Forelimb muscle (tissue), 1 donor: ENCODE results near the gene ITPKB. TPM values are rescaled to one million over a fixed set of nuclear protein-coding genes. Genes with fewer than 3 reads are reported as not detected.
"Not testable (repeated sequence)": the region's sequence is repeated elsewhere in the genome, so short reads cannot be mapped to it uniquely, and the experiment has no call there.

Experiments used
- DNase-seq: peaks from one replicate; pipeline ENCODE4 v3.0.0-alpha.2; 2013; ENCODE audit warnings: low read depth
- polyA plus RNA-seq: library from polyadenylated mRNA; unstranded; fragments of 120-200 nt; gene quantifications from one replicate; pipeline ENCODE4 v1.2.1, GENCODE V29; 2013; ENCODE audit not compliant: insufficient read length

ITPKB gene
- polyA plus RNA-seq, 1 donor, result 18.9 TPM

DNA sequence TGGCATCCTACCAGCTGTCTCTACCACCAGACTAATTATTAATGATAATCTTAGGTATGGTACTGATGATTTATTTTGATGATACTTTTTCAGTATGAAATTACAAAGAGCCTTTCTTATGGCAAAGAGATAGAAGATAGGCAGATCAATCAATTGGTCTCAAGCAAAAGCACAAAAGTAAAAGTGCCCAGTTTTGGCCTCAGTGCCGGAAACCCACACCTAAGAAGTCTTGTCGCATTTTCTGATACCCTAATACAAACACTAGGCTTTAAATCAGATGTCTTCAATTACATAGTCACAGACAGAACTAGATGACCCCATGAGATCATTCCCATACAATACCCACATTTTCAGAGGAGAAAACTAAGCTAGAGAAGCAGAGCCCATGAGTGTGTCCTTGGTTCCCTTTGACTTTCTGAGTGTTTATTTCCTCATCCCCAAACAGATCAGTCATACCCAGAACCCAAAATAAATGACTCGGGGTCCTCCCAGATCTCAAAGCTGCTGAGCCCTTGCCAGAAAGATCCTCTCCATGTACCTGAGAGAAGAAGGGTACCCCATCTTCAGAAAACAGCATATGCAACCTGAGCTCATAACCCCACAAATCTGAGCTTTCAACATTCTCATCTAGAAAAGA, 7.7 kb downstream of the ITPKB start:
- no peak for DNase-seq

DNA sequence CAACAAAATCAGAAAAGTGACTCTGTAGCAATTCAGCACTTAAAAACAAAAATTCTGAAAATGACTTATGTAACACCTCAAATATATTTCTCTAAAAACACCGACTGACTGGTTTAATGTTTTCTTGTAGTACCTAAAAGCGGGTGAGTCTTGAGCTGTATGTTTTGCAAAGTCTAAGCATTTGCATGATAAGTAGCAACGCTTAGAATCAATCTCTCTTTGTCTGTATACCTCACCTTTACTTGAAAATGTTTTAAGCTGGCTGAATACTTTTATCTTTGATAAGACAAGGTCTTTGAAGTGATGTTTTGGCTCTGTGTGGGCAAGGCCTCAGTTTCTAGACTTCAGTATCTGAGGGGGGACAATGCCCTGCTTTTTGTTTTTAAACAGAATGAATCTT, 8.2 kb downstream of the ITPKB start:
- DNase-seq, result no peak

DNA sequence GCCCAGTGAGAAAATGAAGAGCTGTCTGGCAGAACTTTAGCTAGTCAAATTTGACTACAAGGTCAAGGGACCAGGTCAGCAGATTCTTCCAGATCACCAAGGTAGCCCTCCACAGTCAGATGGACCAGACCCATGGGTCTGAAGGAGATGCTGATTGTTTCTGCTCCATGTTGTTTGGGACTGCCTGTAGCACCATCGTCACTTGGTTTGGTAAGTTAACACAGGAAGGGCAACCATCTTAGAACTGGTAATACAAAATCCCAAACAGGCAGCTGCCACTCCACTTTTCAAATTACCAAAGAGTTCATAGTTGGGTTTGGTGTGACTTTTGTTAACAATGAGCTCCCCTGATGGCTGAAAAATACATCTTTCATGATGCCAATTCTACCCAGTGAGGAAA, 9.0 kb downstream of the ITPKB start:
- no peak for DNase-seq

DNA sequence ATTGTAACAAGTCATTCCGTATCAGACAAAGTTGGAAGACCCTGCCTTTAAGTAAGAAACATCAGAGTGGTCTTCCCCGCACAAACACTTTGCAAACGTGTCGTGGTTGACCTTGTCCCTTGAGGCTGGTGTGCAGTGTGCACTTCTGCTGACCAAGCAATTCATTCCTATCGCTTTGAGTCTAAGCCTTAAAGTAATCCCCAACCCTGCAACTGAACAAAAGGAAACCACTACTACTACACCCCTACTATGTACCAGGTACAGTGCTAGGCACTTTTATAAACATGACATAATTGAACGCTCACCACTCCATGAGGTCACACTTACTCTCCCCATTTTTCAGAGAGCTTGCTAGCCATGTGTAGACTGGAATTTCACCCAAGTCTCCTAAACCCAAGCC, 10.6 kb downstream of the ITPKB start:
- DNase-seq, result no peak

DNA sequence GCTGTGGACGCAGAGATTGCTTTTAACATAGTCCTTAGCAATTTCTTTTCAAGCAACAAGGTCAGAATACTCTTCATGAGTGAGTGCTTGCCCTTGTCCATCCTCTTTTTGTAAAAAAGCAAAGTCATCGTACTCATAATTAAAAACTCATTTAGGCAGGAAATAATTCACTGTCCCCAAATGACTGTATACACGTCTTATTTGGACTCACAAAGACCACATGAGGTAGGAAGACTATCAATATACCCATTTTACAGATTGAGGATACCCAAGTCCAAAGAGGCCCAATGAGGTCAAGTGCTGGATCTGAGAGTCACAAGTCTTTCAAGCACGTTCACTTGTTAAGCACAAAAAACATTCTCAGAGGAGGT, 13.2 kb downstream of the ITPKB start:
- DNase-seq, result no peak

DNA sequence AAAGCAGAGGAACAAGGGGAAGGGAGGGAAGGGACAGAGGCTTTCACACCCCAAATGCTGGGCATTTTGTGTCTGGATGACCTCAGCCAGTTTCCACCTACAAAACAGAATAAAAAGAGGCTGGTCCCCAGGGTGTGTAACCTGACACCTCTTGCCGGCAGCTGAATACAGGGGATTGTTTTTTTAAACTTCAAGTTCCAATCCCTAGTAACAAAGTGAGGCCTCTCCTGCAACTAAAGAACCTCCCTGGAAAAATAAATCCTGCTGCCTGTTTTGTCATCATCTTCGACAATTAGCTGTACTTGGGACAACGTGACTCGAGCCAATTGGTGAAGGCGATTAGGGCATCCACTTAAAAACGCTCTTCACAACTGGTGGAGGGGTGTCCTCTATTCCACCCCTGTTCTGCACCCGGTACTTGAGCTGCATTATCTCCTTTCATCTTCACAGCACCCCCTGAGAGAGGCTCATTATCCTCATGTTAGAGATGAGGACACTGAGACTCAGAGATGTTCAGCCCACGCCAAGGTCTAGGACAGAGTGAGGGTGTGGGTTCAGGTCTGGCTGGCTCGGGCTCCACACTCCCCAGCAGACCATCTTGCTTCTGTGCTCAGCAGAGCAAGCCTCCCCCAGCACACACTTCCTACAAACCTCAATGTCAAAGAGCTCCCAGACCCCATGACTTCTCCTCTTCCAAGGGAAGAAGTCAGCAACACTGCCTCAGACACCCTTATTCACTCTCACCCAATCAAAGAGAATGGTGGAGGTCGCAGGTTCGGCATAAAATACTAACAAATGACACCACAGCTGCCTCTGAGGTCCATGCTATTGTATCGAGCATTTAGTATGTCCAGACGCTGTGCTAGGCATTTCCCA, 15.2 kb downstream of the ITPKB start:
- DNase-seq, result no peak

DNA sequence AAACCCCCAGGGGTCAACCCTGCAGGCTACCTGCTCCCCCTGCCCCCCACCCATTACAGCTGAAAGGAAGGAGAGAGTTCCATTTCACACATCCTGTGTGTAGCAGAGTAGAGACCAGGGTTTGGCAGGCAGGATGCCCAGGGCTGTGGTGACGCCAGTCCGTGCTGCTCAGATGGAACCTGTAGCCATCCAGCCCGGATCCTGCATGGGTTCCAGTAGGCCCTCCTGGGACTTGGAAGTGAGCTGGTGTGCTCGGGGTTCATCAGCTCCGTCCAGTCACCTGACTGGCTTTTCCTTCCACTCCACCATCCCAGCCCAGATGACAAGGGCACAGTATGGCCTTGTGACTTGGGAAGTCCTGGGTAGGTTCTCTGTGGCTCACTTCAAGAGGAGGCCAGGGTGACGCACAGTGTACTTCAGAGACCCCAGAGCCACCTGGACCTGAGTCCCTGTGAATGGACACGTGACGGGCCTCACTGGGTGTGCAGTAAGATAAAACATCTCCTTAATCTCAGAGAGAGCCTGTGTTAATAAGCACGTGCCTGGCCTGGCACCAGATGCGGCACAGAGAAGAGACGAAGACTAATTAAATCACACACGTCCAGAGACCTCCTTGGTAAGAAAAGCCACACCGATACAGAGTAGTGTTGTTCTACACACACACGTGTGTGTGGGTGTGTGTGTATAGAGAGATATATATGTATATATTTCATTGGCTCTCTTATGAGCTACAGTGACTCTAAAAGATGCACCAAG, 16.0 kb downstream of the ITPKB start:
- no peak for DNase-seq

DNA sequence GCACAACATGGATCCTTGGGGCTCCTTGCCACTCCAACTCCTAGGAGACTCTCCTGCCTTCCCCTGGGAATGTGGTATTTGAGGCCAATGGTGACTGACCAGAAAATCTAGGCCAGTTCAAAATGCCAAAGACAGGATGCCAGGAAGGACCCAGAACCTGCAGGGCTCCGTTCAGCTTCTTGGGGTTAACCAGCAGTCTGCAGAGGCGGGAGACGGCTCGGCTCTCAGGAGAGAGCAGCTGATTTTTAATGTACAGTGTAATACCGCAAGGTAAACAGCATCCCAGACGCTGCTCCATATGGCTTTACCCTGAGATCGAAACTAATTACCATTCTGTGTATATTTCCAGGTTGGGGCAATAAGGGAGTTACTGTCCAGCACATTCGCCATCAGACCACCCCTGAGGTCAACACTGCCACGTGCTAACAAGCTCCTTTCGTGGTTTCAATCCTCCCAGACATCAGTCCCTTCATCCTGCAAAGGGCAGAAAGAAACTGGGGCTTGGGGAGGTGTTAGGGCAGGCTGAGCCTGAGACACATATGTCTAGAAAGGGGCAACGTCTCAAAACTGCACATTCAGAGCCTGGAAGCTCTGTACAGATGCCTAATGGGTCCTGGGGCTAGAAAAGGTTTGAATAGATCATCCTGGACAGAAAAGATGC, 16.7 kb downstream of the ITPKB start:
- DNase-seq, result no peak

DNA sequence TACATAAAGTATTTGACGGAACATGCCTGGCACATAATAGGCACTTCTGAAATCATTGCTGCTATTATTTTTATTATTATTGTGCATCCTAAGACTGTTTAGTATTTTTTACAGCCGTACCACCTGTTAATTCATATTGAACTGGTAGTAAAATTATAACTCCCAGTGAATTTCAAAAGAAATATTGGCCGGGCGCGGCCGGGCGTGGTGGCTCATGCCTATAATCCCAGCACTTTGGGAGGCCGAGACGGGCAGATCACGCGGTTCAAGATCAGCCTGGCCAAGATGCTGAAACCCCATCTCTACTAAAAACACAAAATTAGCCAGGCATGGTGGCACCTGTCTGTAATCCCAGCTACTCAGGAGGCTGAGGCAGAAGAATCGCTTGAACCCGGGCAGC, 18.5 kb downstream of the ITPKB start:
- not testable (repeated sequence) for DNase-seq

DNA sequence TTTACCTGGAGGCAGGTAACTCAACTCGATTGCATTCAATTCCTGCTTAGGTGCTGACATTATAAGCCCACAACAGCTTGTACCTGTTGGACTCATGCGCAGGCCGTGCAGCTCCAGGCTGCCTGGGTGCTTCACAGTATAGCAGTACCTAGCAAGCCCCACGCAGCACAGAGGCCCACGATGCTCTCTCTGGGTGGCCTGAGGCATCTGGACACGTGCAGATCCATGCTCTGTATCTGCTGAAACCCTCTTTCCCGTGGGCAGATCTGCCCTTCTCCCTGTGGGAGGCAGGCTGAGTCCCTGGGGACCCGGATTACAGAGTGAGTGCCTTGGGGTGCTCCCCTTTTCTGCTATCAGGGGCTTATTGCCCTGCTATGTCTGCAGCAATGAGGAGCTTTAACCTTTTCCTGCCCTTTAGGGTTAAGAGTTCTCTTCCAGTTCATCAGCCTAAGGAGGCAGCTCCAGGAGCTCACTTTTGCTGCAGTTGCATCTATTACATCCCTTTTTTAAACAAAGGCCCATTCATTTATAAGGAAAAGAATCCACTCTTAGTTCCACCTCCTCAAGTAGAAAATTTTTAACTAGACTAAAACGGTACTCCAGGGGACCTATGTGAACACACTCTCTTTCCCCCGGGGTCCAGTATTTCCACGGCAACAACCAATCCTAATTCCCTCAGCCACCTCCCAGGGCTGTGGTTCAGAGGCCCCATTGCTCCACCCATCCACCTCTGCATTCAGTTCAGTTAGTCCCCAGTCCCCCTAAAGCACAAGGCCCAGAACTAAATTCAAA, 19.3 kb downstream of the ITPKB start:
- no peak for DNase-seq

DNA sequence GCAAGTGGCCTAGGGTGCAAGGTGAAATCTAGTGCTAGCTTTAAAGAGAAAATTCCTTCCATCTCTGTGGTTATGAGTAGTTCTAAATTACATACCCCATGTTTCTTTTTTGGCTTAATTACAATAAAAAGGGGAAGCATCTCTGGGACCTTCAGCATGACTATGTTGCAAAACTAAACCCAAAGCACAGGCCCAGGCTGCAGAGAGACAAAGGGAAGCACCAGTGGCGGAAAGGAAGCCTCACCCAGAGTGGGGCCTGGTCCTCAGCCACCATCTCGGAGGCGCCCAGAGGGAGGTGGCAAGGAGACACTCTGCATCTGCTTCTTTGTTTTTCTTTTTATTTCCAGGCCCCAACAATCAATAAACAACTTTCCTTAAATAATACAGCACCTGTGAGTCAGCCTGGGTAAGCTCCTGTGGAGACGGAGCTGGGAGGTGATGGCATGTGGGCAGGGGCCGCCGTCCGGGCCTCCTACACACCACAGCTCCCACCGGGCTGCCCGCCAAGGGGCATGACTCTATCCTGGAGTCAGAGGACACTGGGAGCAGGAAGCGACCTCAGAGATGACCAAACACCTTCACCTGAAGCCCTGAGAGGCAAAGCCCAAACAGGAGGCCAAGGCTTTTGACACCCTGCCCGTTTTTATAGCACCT, 21.7 kb downstream of the ITPKB start:
- DNase-seq, result no peak

DNA sequence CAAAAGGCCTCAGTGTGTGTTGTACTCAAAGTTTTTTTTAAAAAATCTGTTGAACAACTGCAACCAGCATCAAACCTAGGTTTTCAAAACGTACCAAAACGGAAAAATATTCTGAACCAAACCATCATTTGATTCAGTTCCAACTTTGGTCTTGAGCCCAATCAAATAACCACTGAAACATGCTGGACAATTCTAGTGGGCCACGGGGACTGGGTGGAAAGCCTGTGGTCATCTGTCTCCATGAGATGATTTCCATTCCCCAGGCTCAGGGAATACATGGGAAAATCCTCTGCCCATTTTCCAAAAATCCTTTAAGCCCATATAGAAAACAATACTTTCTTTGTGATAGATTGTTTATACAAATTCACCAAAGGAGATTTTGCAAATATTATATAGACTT, 22.5 kb downstream of the ITPKB start:
- no peak for DNase-seq

DNA sequence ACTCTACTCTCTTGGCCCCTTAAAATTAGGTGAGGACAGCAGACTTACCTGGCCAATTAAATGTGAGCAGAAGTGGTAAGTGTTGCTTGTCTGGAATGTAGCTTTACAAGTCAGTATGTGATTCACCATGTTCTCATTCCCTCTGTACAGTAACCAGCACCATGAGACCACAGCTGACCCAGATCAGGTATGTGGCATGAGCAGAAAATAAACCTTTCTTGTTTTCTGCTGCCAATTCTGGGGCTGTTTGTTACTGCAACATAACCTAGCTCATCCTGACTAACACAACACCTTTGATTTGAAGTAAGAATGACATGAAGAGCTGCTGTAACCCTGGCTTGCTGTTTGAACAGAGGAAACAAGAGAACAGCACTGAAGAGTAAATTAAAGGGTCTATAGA, 24.9 kb downstream of the ITPKB start:
- DNase-seq, result no peak

DNA sequence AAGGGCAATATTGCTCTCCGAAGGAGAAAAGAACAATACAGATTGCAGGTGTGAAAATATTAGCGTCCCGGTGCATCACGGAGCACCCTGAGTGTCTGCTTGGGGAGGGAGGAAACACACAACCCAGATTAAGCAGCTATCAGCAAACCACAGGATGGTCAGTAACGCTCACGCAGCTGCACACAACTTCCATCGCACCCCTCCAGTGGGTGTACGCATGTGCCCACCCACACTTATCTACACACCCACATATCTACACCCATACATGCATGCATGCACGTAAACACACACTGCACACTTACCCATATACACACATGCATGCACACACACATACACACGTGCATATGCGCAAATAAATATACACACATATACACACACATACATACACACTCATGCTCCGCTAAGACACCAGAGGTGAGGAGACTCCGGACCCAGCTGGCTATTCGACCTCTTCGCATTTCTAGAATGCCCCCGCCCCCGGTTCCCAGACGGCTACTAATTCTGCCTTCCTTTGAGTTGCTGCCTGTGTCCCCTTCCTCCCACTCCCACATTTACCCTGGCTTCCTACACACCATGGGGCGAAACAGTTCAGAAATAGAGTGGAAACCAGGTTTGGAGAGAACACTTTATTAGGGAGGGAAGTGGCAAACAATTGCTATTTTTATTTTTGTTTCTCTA, 26.2 kb downstream of the ITPKB start:
- DNase-seq, result no peak

DNA sequence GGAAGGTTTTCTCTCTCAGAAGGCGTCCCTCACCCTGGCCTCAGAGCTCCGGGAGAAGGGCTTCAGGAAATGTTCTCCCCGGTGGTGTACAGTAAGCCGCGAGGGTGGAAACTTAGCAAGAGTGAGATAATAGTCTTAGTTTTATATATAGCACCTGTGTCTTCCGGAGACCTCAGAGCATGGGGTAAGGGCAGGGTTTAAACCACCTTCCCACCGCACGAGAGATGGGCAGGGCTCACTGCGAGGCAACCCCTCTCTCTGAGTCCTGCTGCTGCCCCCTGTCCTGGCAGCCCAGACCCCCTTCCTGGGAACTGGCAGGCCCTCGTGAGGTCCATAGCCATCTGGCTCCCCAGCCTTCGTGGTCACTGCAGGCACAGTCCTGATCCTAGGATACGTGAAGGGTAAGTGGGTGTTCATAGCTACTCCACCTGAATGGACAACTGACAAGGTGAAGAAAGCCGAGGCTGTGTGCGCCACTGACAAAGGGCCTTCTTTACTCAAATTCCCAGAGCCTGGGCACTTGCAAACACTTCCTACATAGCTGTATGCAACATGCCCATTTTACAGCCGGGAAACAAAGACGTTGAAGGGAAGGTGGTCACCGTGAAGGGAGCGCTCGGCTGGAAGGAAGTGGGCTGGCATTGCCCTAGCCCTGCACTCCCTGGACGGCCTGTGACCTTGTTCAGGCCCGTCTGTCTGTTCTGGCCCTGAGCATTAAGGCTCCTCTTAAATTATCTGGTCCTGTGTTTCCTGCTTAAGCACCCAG, 26.9 kb downstream of the ITPKB start:
- no peak for DNase-seq

DNA sequence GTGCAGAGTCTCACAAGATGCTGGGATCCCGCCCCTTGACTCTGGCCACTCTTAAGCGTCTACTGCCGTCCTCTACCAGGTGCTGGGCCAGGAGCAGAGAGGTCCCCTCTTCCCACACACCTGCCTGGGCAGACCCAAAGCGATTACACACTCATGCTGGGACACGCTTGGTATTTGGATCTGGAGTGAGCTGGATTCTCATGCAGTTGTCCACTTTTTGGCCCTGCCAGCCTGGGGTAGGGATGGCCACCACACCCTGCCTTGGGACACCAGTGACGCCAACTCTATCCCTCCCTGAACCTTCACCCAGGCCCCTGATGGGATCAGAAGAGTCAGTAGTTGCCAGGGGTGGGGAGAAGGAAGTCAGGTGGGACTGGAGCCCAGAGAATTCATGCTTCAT, 28.6 kb downstream of the ITPKB start:
- DNase-seq, result no peak

DNA sequence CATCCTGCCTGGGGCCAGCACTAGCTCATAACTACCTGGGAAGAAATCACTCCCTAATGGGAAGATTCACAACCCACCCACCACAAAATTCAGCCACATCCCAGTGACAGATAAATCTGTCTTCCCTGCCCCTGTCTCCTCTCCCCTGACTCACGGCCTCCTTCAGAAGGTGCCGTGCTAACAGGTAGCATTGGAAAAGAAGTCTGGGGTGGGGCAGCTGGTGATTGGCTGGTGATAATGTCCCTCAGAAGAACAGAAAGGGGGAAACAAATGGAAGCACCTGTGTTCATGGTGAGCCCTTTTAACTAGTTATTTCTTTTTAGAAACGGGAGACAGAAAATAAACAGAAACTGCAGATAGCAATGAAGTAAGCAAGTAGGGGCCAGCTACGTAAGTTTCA, 29.1 kb downstream of the ITPKB start:
- no peak for DNase-seq

DNA sequence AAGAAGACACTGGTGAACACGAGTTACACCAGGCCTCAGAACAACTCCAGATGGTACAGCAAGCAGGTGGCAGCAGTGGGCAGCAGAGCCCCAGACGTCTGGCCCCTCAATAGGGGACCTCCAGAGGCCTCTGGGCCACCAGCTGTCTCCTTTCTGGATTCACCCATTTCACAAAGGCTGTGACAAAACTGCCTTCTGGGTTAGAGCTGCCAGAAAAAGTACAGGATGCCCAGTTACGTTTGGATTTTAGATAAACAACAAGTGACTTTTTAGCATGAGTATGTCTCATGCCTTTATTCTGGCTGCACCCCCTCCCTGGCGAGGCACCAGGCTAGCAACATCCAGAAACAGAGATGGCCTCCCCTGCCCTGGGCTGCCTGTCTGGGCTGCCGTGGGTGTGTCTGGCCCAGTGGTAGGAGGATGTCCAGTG, 30.1 kb downstream of the ITPKB start:
- DNase-seq, result no peak

DNA sequence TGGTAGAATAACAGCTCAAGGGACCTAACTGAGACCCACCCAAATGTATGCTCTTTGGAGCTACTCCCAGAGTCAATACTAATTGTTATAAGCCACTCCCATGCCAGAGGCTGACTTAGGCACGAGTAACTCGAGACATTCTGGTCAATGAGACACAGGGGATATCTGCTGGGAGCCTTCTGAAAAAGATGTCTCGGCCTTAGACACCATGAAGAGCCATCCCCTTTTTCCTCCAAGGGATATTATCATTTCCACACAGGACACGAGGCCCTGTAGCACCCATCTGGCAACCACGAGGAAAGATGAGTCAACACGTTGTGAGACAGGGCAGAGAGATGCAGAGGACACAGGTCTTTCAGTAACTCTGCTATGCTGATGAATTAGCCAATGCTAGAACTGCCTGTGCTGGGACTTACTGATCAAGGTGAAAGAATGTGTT, 30.7 kb downstream of the ITPKB start:
- DNase-seq, result no peak
